ENCODE measurements around the gene DLK2.
"Not testable (repeated sequence)": the region's sequence is repeated elsewhere in the genome, so short reads cannot be mapped to it uniquely, and the experiment has no call there.

DLK2 gene

GRCh38 chr6:43413002-43413401 lies 42.3 kb downstream of the DLK2 start:
- DNase-seq (ENCODE audit: low read depth), result no peak
- TF ChIP-seq, protein P1, sequence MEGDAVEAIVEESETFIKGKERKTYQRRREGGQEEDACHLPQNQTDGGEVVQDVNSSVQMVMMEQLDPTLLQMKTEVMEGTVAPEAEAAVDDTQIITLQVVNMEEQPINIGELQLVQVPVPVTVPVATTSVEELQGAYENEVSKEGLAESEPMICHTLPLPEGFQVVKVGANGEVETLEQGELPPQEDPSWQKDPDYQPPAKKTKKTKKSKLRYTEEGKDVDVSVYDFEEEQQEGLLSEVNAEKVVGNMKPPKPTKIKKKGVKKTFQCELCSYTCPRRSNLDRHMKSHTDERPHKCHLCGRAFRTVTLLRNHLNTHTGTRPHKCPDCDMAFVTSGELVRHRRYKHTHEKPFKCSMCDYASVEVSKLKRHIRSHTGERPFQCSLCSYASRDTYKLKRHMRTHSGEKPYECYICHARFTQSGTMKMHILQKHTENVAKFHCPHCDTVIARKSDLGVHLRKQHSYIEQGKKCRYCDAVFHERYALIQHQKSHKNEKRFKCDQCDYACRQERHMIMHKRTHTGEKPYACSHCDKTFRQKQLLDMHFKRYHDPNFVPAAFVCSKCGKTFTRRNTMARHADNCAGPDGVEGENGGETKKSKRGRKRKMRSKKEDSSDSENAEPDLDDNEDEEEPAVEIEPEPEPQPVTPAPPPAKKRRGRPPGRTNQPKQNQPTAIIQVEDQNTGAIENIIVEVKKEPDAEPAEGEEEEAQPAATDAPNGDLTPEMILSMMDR (IDR thresholded peaks at IDR 0.05; ENCODE audit: insufficient read depth, low read depth, low read length, missing control alignments), result no peak
- no peak overlapping the region for H3K4me3 ChIP-seq (ENCODE audit: low read length)

GRCh38 chr6:43412541-43412940 lies 42.8 kb downstream of the DLK2 start:
- no peak for DNase-seq (ENCODE audit: low read depth)
- TF ChIP-seq, protein P1 (IDR thresholded peaks at IDR 0.05; ENCODE audit: insufficient read depth, low read depth, low read length, missing control alignments), result no peak
- no peak overlapping the region for H3K4me3 ChIP-seq (ENCODE audit: low read length)

DNA sequence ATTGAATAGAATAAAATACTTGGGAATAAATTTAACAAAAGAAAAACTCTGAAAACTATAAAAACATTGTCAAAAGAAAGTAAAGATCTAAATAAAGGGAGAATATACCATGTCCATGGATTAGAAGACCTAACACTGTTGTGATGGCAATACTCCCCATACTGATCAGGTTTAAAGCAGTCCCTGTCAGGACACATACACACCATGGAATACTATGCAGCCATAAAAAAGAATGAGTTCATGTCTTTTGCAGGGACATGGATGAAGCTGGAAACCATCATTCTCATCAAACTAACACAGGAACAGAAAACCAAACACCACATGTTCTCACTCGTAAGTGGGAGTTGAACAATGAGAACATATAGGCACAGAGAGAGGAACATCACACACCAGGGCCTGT lies 44.6 kb downstream of the DLK2 start:
- DNase-seq (ENCODE audit: low read depth); H3K4me3 ChIP-seq (ENCODE audit: low read length): not testable (repeated sequence)

GRCh38 chr6:43408259-43408658 lies 47.1 kb downstream of the DLK2 start:
- no peak for DNase-seq (ENCODE audit: low read depth)
- H3K4me3 ChIP-seq (ENCODE audit: low read length), result no peak overlapping the region
- TF ChIP-seq, protein P1 (IDR thresholded peaks at IDR 0.05; ENCODE audit: insufficient read depth, low read depth, low read length, missing control alignments), result no peak

DNA sequence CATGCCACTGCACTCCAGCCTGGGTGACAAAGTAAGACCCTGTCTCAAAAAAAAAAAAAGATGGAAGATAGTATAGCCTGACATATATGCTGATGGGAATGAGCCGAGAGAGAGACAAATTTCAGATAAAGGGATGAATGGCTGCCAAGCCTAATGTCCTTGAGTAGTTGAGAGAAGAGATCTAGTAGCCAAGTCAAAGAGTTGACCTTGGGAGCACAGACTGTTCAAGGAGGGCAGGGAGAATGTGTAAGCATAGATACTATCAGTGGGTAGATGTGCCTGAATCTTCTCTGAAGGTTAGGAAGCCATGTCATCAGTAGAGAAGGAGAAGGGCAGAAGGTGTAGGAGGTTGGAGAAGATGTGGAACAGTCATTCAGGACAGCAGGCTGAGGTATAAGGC lies 48.1 kb downstream of the DLK2 start:
- TF ChIP-seq, protein P1 (IDR thresholded peaks at IDR 0.05; ENCODE audit: insufficient read depth, low read depth, low read length, missing control alignments), result no peak
- H3K4me3 ChIP-seq (ENCODE audit: low read length), result no peak overlapping the region
- no peak for DNase-seq (ENCODE audit: low read depth)

- no peak overlapping the region for H3K4me3 ChIP-seq (ENCODE audit: low read length)
- TF ChIP-seq, protein P1 (IDR thresholded peaks at IDR 0.05; ENCODE audit: insufficient read depth, low read depth, low read length, missing control alignments), result no peak
- peak; percentile 74 for DNase-seq (ENCODE audit: low read depth)
These were observed 50.0 kb downstream of the DLK2 start for GRCh38 chr6:43405354-43405753.

GRCh38 chr6:43402820-43403219 lies 52.5 kb downstream of the DLK2 start:
- no peak for DNase-seq (ENCODE audit: low read depth)
- no peak overlapping the region for H3K4me3 ChIP-seq (ENCODE audit: low read length)
- TF ChIP-seq, protein P1 (IDR thresholded peaks at IDR 0.05; ENCODE audit: insufficient read depth, low read depth, low read length, missing control alignments), result peak; percentile 24

GRCh38 chr6:43401730-43402129 lies 53.6 kb downstream of the DLK2 start:
- TF ChIP-seq, protein P1 (IDR thresholded peaks at IDR 0.05; ENCODE audit: insufficient read depth, low read depth, low read length, missing control alignments), result no peak
- no peak for DNase-seq (ENCODE audit: low read depth)
- H3K4me3 ChIP-seq (ENCODE audit: low read length), result no peak overlapping the region

Measured in epithelial cell of esophagus (primary cell).